HL-60 (cell line): ENCODE measurements around the gene DLG4.
"Not testable (repeated sequence)": the region's sequence is repeated elsewhere in the genome, so short reads cannot be mapped to it uniquely, and the experiment has no call there.

Source experiments
- DNase-seq, 2 experiments: peaks; one replicate each; pipeline ENCODE4 v3.0.0-alpha.2; 2010 to 2020; ENCODE audit warnings: low read depth in 1 of 2, low spot score in 1 of 2
- H3K27ac ChIP-seq: fragments of 250-450 bp; sonication (Bioruptor Pico); replicated peaks from 2 replicates; pipeline ENCODE4 v1.5.1; 2020; ENCODE audit warnings: mild to moderate bottlenecking, moderate library complexity
- H3K27me3 ChIP-seq: fragments of 250-450 bp; sonication (Bioruptor Pico); 2 replicates; pipeline ENCODE4 v1.5.1; 2021; ENCODE audit warnings: mild to moderate bottlenecking, moderate library complexity; ENCODE audit not compliant: insufficient read depth, poor library complexity, severe bottlenecking
- H3K4me3 ChIP-seq: replicated peaks from 2 replicates; pipeline ENCODE4 v1.5.1; 2011; ENCODE audit warnings: mild to moderate bottlenecking, control low read depth, low read length; ENCODE audit not compliant: insufficient read depth
- GABPA ChIP-seq: IDR thresholded peaks from 2 replicates; pipeline ENCODE4 v1.6.1; 2012; ENCODE audit warnings: low read depth
- POLR2AphosphoS5 ChIP-seq: IDR thresholded peaks from 2 replicates; pipeline ENCODE4 v1.6.1; 2012; ENCODE audit warnings: low read depth
- SPI1 ChIP-seq: IDR thresholded peaks from 2 replicates; pipeline ENCODE4 v1.6.1; 2012; ENCODE audit warnings: low read depth, mild to moderate bottlenecking, borderline replicate concordance
- TF ChIP-seq, protein P1 (sequence below): IDR thresholded peaks from one replicate; pipeline ENCODE4 v1.5.1; 2011; ENCODE audit warnings: low read length, control low read depth, inconsistent platforms; ENCODE audit not compliant: insufficient read depth
- TF ChIP-seq, protein P2 (sequence below): IDR thresholded peaks from 2 replicates; pipeline ENCODE4 v1.6.1; 2012; ENCODE audit warnings: low read depth; ENCODE audit not compliant: insufficient replicate concordance

The DLG4 gene

DNA sequence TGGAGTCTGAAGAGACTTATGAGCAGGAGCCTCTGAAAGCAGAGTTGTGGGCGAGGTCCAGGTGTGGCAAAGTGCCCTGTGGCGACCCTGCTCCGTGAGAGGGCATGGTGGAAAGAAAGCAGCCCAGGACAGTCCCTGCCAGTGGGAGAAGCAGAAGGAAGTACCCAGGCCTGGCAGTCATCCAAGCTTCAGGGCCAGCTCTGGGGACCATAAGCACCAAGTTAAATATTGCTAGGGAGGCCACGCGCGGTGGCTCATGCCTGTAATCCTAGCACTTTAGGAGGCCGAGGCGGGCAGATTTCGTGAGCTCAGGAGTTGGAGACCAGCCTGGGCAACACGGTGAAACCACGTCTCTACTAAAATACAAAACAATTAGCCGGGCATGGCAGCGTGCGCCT is 35.5 kb downstream of the DLG4 start:
- Histone ChIP-seq H3K27ac (no peak overlapping the region), H3K27me3 (no peaks in the 10 kb centered on the region), H3K4me3 (no peak overlapping the region)
- DNase-seq: peak in 1 of 2 experiments; percentile 33
- TF ChIP-seq POLR2AphosphoS5 (no peak), SPI1 (no peak), GABPA (no peak)
- TF ChIP-seq, protein P1, sequence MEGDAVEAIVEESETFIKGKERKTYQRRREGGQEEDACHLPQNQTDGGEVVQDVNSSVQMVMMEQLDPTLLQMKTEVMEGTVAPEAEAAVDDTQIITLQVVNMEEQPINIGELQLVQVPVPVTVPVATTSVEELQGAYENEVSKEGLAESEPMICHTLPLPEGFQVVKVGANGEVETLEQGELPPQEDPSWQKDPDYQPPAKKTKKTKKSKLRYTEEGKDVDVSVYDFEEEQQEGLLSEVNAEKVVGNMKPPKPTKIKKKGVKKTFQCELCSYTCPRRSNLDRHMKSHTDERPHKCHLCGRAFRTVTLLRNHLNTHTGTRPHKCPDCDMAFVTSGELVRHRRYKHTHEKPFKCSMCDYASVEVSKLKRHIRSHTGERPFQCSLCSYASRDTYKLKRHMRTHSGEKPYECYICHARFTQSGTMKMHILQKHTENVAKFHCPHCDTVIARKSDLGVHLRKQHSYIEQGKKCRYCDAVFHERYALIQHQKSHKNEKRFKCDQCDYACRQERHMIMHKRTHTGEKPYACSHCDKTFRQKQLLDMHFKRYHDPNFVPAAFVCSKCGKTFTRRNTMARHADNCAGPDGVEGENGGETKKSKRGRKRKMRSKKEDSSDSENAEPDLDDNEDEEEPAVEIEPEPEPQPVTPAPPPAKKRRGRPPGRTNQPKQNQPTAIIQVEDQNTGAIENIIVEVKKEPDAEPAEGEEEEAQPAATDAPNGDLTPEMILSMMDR: no peak
- TF ChIP-seq, protein P2, sequence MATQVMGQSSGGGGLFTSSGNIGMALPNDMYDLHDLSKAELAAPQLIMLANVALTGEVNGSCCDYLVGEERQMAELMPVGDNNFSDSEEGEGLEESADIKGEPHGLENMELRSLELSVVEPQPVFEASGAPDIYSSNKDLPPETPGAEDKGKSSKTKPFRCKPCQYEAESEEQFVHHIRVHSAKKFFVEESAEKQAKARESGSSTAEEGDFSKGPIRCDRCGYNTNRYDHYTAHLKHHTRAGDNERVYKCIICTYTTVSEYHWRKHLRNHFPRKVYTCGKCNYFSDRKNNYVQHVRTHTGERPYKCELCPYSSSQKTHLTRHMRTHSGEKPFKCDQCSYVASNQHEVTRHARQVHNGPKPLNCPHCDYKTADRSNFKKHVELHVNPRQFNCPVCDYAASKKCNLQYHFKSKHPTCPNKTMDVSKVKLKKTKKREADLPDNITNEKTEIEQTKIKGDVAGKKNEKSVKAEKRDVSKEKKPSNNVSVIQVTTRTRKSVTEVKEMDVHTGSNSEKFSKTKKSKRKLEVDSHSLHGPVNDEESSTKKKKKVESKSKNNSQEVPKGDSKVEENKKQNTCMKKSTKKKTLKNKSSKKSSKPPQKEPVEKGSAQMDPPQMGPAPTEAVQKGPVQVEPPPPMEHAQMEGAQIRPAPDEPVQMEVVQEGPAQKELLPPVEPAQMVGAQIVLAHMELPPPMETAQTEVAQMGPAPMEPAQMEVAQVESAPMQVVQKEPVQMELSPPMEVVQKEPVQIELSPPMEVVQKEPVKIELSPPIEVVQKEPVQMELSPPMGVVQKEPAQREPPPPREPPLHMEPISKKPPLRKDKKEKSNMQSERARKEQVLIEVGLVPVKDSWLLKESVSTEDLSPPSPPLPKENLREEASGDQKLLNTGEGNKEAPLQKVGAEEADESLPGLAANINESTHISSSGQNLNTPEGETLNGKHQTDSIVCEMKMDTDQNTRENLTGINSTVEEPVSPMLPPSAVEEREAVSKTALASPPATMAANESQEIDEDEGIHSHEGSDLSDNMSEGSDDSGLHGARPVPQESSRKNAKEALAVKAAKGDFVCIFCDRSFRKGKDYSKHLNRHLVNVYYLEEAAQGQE: no peak

DNA sequence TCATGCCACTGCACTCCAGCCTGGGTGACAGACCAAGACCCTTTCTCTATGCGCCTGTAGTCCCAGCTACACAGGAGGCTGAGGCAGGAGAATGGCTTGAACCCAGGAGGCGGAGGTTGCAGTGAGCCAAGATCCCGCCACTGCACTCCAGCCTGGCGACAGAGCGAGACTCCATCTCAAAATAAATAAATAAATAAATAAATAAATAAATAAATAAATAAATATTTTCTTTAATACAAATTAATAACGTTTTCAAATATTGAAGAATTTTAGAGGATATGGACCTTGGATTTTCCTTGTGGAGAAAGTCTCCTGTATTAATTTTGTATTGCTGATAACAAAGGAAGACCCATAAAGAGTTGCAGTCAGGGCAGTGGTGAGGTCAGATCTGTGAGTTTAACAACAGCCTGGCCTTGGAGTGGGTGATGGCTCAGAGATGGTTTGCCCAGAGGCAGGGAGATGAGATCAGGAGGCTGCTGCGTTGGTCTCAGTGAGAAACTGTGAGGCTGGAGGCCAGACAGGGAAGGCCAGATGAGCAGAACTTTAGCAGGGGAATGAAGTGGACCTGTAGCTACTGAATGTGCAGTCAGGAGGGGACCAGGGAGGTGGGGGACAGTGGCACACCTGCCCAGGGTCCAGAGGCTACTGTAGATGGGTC is 36.1 kb downstream of the DLG4 start:
- no peaks in the 10 kb centered on the region for H3K27me3 ChIP-seq
- no peak for DNase-seq
- H3K4me3 ChIP-seq: no peak overlapping the region
- no peak overlapping the region for H3K27ac ChIP-seq
- TF ChIP-seq POLR2AphosphoS5: no peak
- TF ChIP-seq, protein P2: no peak
- TF ChIP-seq SPI1: no peak
- TF ChIP-seq, protein P1: no peak
- no peak for TF ChIP-seq GABPA

DNA sequence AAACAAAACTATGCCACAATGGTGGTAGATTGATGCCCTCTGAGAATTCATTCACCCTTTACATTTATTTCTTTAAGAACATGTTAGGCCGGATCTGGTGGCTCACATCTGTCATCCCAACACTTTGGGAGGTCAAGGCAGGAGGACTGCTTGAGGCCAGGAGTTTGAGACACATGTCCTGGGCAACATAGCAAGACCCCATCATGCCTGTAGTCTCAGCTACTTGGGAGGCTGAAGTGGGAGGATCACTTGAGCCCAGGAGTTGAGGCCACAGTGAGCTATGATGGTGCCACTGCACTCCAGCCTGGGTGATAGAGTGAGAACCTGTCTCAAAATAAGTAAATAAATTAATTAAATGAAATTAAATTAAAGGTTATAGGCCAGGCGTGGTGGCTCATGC is 37.5 kb downstream of the DLG4 start:
- H3K4me3 ChIP-seq, H3K27me3 ChIP-seq, H3K27ac ChIP-seq, DNase-seq: not testable (repeated sequence)

DNA sequence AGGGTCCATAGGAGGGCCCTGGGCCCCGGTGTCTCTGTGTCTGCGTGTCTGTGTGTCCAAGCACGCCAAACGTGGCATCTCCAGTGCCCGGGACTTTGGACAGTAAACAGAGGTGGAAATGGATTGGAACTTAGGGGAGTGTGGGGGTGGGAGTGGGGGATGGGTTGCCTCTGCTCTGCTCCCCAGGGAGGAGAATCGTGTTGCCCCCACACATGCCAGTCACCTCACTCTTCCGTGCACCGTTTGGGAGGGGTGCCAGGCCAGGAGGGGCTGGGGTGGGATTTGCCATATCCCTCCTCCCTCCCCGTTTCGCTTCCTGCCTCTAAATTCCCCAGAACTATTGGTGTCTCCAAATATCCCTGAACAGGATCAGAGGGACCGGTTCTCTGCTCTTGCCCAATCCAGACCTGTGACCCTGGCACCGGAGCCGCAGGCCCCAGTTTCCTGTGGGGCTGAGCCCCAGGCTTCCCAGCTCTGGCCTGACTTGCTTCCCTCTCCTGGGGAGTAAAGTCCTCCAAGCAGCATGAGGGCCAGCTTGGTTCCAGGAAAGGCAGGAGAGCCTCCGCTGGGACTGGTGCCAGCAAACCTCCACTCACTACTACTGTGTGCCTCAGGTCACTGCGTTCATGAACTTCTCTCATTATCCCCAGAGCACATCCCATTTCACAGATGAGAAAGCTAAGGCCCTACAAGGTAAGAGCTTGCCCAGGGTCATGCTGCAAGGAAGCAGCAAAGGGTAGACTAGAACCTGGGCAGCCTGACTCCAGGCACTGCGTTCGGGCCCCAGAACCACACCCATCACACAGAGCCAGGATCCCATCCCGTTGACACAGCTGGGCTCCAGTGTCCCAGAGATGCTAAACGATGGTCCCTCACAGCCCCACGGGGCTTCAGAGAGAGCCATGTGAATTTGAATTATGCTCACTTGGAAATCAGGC is 40.0 kb downstream of the DLG4 start, which contains the start of gene ASGR1:
ASGR1 (minus strand) TSS at position 54 of the 938 bp plus-strand sequence. CDS start 807 bp downstream, outside the sequence.
- no peak for TF ChIP-seq SPI1
- H3K27ac ChIP-seq: no peak within 1 kb of the TSS
- no peaks in the 10 kb centered on the region for H3K27me3 ChIP-seq
- no peak within 1 kb of the TSS for H3K4me3 ChIP-seq
- DNase-seq: no peak
